Fibroblast of pulmonary artery (primary cell): ENCODE results near the gene SYCE1L.

Source experiments
- DNase-seq: peaks from one replicate; pipeline ENCODE4 v3.0.0-alpha.2; 2010; ENCODE audit warnings: low read depth
- H3K4me3 ChIP-seq: replicated peaks from 2 replicates; pipeline ENCODE4 v1.5.1; 2011; ENCODE audit warnings: low read depth, mild to moderate bottlenecking, control low read depth, low read length, moderate library complexity
- CTCF ChIP-seq: IDR thresholded peaks from 2 replicates; pipeline ENCODE4 v1.5.1; 2011; ENCODE audit warnings: mild to moderate bottlenecking, control low read depth, low read length, inconsistent platforms; ENCODE audit errors: missing control alignments

SYCE1L gene

GRCh38 chr16:77190478-77191258 lies 8.5 kb upstream of the SYCE1L start, which contains the start of gene MON1B:
Gene MON1B (plus strand): TSS chr16:77191190. CDS start chr16:77191486, 296 bp downstream.
- no peak for TF ChIP-seq CTCF
- peak within 1 kb of the TSS; percentile 97 for H3K4me3 ChIP-seq
- peak; percentile 99 for DNase-seq

DNA sequence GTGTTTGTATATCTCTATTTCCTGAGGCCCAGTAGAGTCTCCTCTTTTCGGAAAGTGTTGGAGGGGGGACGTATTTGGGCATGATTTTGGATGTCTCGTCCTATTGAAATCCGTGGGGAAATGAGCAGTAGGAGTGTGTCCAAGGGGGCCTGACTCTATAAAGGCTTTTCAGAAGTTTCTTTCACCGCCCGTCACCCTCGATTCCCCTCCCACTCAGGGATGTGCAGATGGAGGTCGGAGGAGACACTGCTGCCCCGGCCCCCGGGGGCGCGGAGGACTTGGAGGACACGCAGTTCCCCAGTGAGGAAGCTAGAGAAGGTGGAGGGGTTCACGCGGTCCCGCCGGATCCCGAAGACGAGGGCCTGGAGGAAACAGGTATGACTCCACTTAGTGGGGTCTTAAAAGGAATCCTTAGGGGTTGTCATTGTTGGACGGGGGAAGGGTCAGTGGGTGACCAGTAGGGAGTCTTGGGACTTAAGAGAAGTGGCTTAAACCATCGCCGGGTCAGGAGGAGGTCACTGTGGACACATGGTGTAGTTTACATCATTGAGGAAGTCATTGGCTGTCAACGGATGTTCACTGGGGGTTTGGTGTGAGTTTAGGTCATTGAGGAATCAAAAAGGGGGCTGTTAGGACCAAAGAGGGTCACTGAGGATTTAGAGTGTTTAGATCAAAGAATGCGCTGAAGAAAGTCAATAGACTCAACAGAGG lies 7.8 kb upstream of the SYCE1L start:
- DNase-seq: no peak
- no peak for TF ChIP-seq CTCF
- peak overlapping the region; percentile 97 for H3K4me3 ChIP-seq

- no peak for DNase-seq
- TF ChIP-seq CTCF: no peak
- H3K4me3 ChIP-seq: no peak overlapping the region
Observed at GRCh38 chr16:77193377-77193776, 5.8 kb upstream of the SYCE1L start.

- DNase-seq: no peak
- H3K4me3 ChIP-seq: no peak overlapping the region
- TF ChIP-seq CTCF: no peak
Observed at GRCh38 chr16:77194295-77195231, 4.6 kb upstream of the SYCE1L start.

DNA sequence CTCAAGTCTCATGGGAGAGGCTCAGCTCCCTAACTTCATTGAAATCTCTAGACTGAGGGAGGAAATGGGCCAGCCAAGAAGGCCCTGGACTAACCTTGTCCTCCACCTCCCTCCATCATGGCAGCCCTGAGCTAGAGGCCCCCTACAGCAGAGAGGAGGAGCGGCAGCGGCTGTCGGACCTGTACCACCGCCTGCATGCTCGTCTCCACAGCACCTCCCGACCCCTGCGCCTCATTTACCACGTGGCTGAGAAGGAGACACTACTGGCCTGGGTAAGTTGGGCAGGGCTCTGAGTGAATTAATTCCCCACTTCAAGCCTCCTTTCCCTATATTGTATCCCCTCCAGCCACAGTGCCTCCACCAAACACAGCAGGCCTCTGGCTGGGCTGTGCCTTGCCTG lies 3.8 kb upstream of the SYCE1L start:
- no peak for TF ChIP-seq CTCF
- H3K4me3 ChIP-seq: no peak overlapping the region
- no peak for DNase-seq

GRCh38 chr16:77197747-77198146 lies 1.5 kb upstream of the SYCE1L start:
- no peak overlapping the region for H3K4me3 ChIP-seq
- no peak for TF ChIP-seq CTCF
- DNase-seq: no peak
